ENCODE results near the gene USF2.

The USF2 gene

DNA sequence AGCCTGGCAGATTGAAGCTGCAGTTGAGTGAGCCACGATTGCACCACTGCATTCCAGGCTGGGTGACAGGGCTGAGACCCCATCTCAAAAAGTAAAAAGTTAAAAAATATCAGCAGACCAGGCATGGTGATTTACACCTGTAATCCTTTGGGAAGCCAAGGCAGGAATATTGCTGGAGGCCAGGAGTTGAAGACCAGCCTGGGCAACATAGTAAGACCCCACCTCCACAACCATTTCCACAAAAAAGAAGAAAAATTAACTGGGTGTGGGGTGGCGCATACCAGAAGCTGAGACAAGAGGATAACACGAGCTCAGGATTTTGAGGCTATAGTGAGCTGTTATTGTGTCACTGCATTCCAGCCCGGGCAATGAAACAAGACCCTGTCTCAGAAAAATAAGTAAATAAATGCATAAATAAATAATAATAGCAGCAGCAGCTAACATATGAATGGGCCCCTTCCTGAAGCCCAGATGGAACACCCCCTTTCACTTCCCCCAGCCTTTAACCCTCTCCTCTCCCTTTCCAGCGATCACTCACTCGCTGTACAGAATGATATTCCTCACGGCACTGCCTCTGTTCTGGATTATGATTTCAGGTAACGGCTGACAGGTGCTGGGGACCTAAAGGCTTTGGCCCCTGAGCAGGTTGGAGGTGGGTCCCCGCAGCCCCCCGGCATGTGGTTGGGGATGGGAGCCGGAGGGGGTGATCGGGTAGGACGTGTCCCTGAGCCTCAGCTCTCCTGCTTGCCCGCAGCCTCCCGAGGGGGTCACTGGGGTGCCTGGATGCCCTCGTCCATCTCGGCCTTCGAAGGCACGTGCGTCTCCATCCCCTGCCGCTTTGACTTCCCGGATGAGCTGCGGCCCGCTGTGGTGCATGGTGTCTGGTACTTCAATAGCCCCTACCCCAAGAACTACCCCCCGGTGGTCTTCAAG, 26.4 kb downstream of the USF2 start:
- 88% methylated on average over 23 of the region's 25 CpGs for WGBS
- no peak overlapping the region for H4K8ac ChIP-seq (ENCODE audit: low read length)
- H2BK5ac ChIP-seq (ENCODE audit: low read depth, low read length, poor library complexity, severe bottlenecking), result no peak overlapping the region
- no peak overlapping the region for H3K27ac ChIP-seq (ENCODE audit: low read length, poor library complexity, severe bottlenecking)
- no peaks in the 10 kb centered on the region for H3K79me1 ChIP-seq (replicated peaks; ENCODE audit: low read length, poor library complexity, severe bottlenecking)
- no peak overlapping the region for H3K9ac ChIP-seq (ENCODE audit: low read length)
- H2AFZ ChIP-seq (ENCODE audit: low read depth, low read length), result no peak overlapping the region
- peaks cover 9 to 81% of the 10 kb centered on the region in 2 experiments for H3K27me3 ChIP-seq (ENCODE audit: control insufficient read depth in 1 of 2, insufficient read depth in 1 of 2, low read length in 2 of 2)
- H3K18ac ChIP-seq (ENCODE audit: low read depth in 1 of 2, low read length in 2 of 2), result no peak overlapping the region
- H3K4me2 ChIP-seq (ENCODE audit: low read length, poor library complexity, severe bottlenecking), result no peak overlapping the region
- no peak overlapping the region for H2AK5ac ChIP-seq (ENCODE audit: low read length, severe bottlenecking)
- H3K9me3 ChIP-seq (ENCODE audit: control insufficient read depth, low read length), result no peaks in the 10 kb centered on the region
- no peaks in the 10 kb centered on the region for H3K4me1 ChIP-seq (ENCODE audit: control insufficient read depth, insufficient read depth, low read depth, low read length)
- no peak overlapping the region for H3K4me3 ChIP-seq (ENCODE audit: insufficient read depth in 1 of 2, low read depth in 1 of 2, low read length in 2 of 2)
- no peak for DNase-seq
- H2BK120ac ChIP-seq (ENCODE audit: low read depth, low read length), result no peak overlapping the region
- no peak overlapping the region for H2BK15ac ChIP-seq (ENCODE audit: low read depth, poor library complexity, severe bottlenecking)
- no peak overlapping the region for H4K91ac ChIP-seq (ENCODE audit: low read length)
- no peak overlapping the region for H2BK12ac ChIP-seq (ENCODE audit: low read length in 2 of 2)
- no peak overlapping the region for H3K23ac ChIP-seq (ENCODE audit: low read length in 2 of 2)
- no peaks in the 10 kb centered on the region for H3K36me3 ChIP-seq (ENCODE audit: control insufficient read depth in 1 of 2, insufficient read depth in 2 of 2, low read depth in 1 of 2, low read length in 2 of 2)
- H3K14ac ChIP-seq (ENCODE audit: low read length in 2 of 2), result no peak overlapping the region
- H3K4ac ChIP-seq (ENCODE audit: low read depth in 1 of 2, low read length in 2 of 2), result no peak overlapping the region

DNA sequence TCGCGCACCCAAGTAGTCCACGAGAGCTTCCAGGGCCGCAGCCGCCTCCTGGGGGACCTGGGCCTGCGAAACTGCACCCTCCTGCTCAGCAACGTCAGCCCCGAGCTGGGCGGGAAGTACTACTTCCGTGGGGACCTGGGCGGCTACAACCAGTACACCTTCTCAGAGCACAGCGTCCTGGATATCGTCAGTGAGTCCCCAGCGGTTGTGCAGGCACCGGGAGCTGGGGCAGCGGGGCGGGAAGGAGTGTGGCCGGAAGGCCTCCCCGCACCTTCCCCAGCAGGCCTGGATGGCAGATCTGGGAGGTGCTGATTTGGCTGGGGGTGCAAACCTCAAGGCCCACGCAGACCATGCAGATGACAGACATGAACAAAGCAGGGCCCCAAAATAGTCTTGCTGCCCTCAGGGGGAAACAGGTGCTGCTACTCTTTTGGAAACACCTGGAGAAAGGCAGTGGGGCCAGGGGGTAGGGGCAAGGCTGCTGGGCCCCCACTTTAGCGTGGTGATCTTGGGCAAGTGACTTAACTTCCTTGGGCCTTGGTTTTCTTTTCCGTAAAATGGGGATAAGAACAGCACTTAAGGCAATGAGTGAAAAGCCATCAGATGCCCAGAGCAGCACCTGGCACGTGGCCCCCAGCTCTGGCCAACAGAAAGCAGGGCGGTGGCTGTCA, 27.2 kb downstream of the USF2 start:
- Histone ChIP-seq H4K8ac (ENCODE audit: low read length) (no peak overlapping the region), H2BK15ac (ENCODE audit: low read depth, poor library complexity, severe bottlenecking) (no peak overlapping the region), H3K9me3 (ENCODE audit: control insufficient read depth, low read length) (no peaks in the 10 kb centered on the region), H3K14ac (ENCODE audit: low read length in 2 of 2) (no peak overlapping the region), H3K9ac (ENCODE audit: low read length) (no peak overlapping the region), H4K91ac (ENCODE audit: low read length) (no peak overlapping the region), H3K36me3 (ENCODE audit: control insufficient read depth in 1 of 2, insufficient read depth in 2 of 2, low read depth in 1 of 2, low read length in 2 of 2) (no peaks in the 10 kb centered on the region), H2AK5ac (ENCODE audit: low read length, severe bottlenecking) (no peak overlapping the region), H3K27me3 (ENCODE audit: control insufficient read depth in 1 of 2, insufficient read depth in 1 of 2, low read length in 2 of 2) (peaks cover 5 to 84% of the 10 kb centered on the region in 2 experiments), H2BK5ac (ENCODE audit: low read depth, low read length, poor library complexity, severe bottlenecking) (no peak overlapping the region), H3K79me1 (replicated peaks; ENCODE audit: low read length, poor library complexity, severe bottlenecking) (no peaks in the 10 kb centered on the region), H3K27ac (ENCODE audit: low read length, poor library complexity, severe bottlenecking) (no peak overlapping the region), H3K4me2 (ENCODE audit: low read length, poor library complexity, severe bottlenecking) (no peak overlapping the region), H3K4ac (ENCODE audit: low read depth in 1 of 2, low read length in 2 of 2) (no peak overlapping the region), H2BK12ac (ENCODE audit: low read length in 2 of 2) (no peak overlapping the region), H2AFZ (ENCODE audit: low read depth, low read length) (no peak overlapping the region), H3K23ac (ENCODE audit: low read length in 2 of 2) (no peak overlapping the region), H2BK120ac (ENCODE audit: low read depth, low read length) (no peak overlapping the region), H3K4me3 (ENCODE audit: insufficient read depth in 1 of 2, low read depth in 1 of 2, low read length in 2 of 2) (no peak overlapping the region), H3K18ac (ENCODE audit: low read depth in 1 of 2, low read length in 2 of 2) (no peak overlapping the region), H3K4me1 (ENCODE audit: control insufficient read depth, insufficient read depth, low read depth, low read length) (no peaks in the 10 kb centered on the region)
- no peak for DNase-seq
- 56% methylated on average over 24 of the region's 24 CpGs for WGBS

DNA sequence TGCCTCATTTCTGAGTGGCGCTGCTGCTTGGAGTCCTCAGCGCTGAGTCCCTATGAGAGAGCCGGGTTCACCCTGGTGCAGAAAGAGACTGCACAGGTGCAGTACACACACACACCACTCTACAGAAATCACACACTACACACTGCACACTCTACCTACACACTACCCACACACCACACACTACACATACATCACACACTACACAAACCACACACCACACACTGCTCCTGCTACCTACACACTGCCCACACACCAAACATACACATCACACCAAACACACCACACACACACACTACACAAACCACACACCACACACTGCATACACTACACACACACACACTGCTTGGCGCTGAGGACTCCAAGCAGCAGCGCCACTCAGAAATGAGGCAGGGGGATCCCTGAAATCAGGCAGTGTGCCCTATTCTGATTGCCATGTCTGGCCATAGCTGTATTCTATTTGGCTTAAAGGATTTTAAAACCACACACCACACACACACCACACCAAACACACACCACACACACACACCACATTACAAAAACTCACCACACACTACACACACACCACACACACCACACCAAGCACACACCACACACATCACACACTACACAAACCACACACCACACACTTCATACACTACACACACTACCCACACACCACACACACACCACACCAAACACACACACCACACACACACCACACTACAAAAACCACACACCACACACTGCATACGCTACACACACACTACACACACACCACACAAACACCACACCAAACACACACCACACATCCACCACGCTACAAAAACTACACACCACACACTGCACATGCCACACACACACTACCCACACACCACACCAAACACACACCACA, 28.1 kb downstream of the USF2 start:
- Histone ChIP-seq H2BK5ac (ENCODE audit: low read depth, low read length, poor library complexity, severe bottlenecking) (no peak overlapping the region), H3K9me3 (ENCODE audit: control insufficient read depth, low read length) (no peaks in the 10 kb centered on the region)

DNA sequence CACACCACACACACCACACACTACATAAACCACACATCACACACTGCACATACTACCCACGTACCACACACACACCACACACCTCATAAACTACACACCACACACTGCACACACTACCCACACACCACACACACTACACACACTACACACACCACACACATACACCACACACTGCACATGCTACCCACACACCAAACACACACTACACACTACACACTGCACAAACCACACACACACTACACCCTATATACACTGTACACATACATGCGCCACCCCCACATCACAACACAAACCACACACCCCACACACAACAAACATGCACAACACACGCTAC, 28.7 kb downstream of the USF2 start:
- no peak overlapping the region for H3K4me2 ChIP-seq (ENCODE audit: low read length, poor library complexity, severe bottlenecking)
- no peak overlapping the region for H2AFZ ChIP-seq (ENCODE audit: low read depth, low read length)
- H2BK120ac ChIP-seq (ENCODE audit: low read depth, low read length), result no peak overlapping the region
- WGBS, result 83% methylated on average over 3 of the region's 3 CpGs
- DNase-seq, result no peak
- no peak overlapping the region for H4K91ac ChIP-seq (ENCODE audit: low read length)
- no peak overlapping the region for H3K23ac ChIP-seq (ENCODE audit: low read length in 2 of 2)
- no peak overlapping the region for H3K27ac ChIP-seq (ENCODE audit: low read length, poor library complexity, severe bottlenecking)
- no peak overlapping the region for H3K9ac ChIP-seq (ENCODE audit: low read length)
- H2BK15ac ChIP-seq (ENCODE audit: low read depth, poor library complexity, severe bottlenecking), result no peak overlapping the region
- no peak overlapping the region for H2AK5ac ChIP-seq (ENCODE audit: low read length, severe bottlenecking)
- no peaks in the 10 kb centered on the region for H3K9me3 ChIP-seq (ENCODE audit: control insufficient read depth, low read length)
- H3K27me3 ChIP-seq (ENCODE audit: control insufficient read depth in 1 of 2, insufficient read depth in 1 of 2, low read length in 2 of 2), result peaks cover 0 to 80% of the 10 kb centered on the region in 2 experiments
- H3K4me3 ChIP-seq (ENCODE audit: insufficient read depth in 1 of 2, low read depth in 1 of 2, low read length in 2 of 2), result no peak overlapping the region
- no peaks in the 10 kb centered on the region for H3K36me3 ChIP-seq (ENCODE audit: control insufficient read depth in 1 of 2, insufficient read depth in 2 of 2, low read depth in 1 of 2, low read length in 2 of 2)
- no peak overlapping the region for H2BK12ac ChIP-seq (ENCODE audit: low read length in 2 of 2)
- no peak overlapping the region for H4K8ac ChIP-seq (ENCODE audit: low read length)
- no peaks in the 10 kb centered on the region for H3K79me1 ChIP-seq (replicated peaks; ENCODE audit: low read length, poor library complexity, severe bottlenecking)
- no peaks in the 10 kb centered on the region for H3K4me1 ChIP-seq (ENCODE audit: control insufficient read depth, insufficient read depth, low read depth, low read length)
- no peak overlapping the region for H3K14ac ChIP-seq (ENCODE audit: low read length in 2 of 2)
- no peak overlapping the region for H3K4ac ChIP-seq (ENCODE audit: low read depth in 1 of 2, low read length in 2 of 2)
- H2BK5ac ChIP-seq (ENCODE audit: low read depth, low read length, poor library complexity, severe bottlenecking), result no peak overlapping the region
- no peak overlapping the region for H3K18ac ChIP-seq (ENCODE audit: low read depth in 1 of 2, low read length in 2 of 2)

More for the DNA sequence above, 28.1 kb downstream of the USF2 start:
- Histone ChIP-seq H2AK5ac (ENCODE audit: low read length, severe bottlenecking) (no peak overlapping the region), H3K4me2 (ENCODE audit: low read length, poor library complexity, severe bottlenecking) (no peak overlapping the region), H3K27ac (ENCODE audit: low read length, poor library complexity, severe bottlenecking) (no peak overlapping the region), H3K79me1 (replicated peaks; ENCODE audit: low read length, poor library complexity, severe bottlenecking) (no peaks in the 10 kb centered on the region), H3K27me3 (ENCODE audit: control insufficient read depth in 1 of 2, insufficient read depth in 1 of 2, low read length in 2 of 2) (peaks cover 0 to 80% of the 10 kb centered on the region in 2 experiments), H2BK12ac (ENCODE audit: low read length in 2 of 2) (no peak overlapping the region), H3K36me3 (ENCODE audit: control insufficient read depth in 1 of 2, insufficient read depth in 2 of 2, low read depth in 1 of 2, low read length in 2 of 2) (no peaks in the 10 kb centered on the region), H3K4ac (ENCODE audit: low read depth in 1 of 2, low read length in 2 of 2) (no peak overlapping the region), H4K91ac (ENCODE audit: low read length) (no peak overlapping the region), H3K23ac (ENCODE audit: low read length in 2 of 2) (no peak overlapping the region), H3K4me3 (ENCODE audit: insufficient read depth in 1 of 2, low read depth in 1 of 2, low read length in 2 of 2) (no peak overlapping the region), H2AFZ (ENCODE audit: low read depth, low read length) (no peak overlapping the region), H4K8ac (ENCODE audit: low read length) (no peak overlapping the region), H3K9ac (ENCODE audit: low read length) (no peak overlapping the region), H2BK15ac (ENCODE audit: low read depth, poor library complexity, severe bottlenecking) (no peak overlapping the region), H2BK120ac (ENCODE audit: low read depth, low read length) (no peak overlapping the region), H3K14ac (ENCODE audit: low read length in 2 of 2) (no peak overlapping the region), H3K4me1 (ENCODE audit: control insufficient read depth, insufficient read depth, low read depth, low read length) (no peaks in the 10 kb centered on the region), H3K18ac (ENCODE audit: low read depth in 1 of 2, low read length in 2 of 2) (no peak overlapping the region)
- no peak for DNase-seq
- WGBS, result 81% methylated on average over 6 of the region's 7 CpGs
